Smooth muscle cell of the brain vasculature (primary cell): ENCODE results near the gene CELA3B.
"Not testable (repeated sequence)": the region's sequence is repeated elsewhere in the genome, so short reads cannot be mapped to it uniquely, and the experiment has no call there.

Source experiments
- DNase-seq: peaks from one replicate; pipeline ENCODE4 v3.0.0-alpha.2; 2012; ENCODE audit warnings: low read depth, low spot score

CELA3B gene

DNA sequence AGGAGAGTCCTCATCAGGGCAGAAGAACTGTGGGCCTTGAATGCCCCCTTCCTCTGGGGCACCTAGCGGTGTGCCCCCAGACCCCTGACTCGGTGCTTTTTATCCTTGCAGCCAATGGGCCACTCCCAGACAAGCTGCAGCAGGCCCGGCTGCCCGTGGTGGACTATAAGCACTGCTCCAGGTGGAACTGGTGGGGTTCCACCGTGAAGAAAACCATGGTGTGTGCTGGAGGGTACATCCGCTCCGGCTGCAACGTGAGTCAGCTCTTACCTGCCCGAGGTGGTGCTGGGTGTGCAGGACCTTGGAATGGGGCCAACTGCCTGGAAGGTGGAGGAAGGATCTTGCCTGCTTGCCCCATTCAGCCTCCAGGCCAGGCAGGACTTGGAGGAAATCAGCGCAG lies 30.4 kb downstream of the CELA3B start:
- DNase-seq = not testable (repeated sequence)

DNA sequence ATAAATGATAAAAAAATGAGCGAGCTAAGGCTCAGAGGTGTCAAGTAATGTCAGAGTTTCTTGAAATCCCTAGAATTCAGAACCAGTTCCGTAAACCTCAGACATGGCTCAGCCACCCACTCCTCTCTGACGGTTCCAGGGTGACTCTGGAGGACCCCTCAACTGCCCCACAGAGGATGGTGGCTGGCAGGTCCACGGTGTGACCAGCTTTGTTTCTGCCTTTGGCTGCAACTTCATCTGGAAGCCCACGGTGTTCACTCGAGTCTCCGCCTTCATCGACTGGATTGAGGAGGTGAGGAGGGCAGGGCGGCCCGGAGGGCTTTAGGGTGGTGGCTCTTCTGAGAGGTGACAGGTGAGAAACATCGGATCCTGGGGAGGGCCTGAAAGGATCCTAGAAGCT lies 32.7 kb downstream of the CELA3B start:
- DNase-seq = not testable (repeated sequence)

DNA sequence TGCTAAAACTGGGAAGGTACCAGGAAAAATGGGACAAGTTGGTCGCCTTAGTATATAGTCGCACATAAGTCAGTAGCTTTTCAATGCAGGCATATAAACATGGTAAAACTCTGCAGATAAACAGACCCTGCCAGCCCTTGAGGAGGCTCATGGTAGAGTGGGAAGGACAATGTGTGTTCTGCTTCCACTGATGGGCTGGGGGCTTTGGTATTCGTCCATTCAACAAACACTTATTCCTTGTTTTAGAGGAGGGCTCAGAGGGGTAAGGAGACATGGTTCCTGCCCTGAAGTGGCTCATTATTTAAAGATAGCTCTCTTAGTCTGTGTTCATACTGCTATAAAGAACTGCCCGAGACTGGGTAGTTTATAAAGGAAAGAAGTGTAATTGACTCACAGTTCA lies 35.9 kb downstream of the CELA3B start:
- not testable (repeated sequence) for DNase-seq

DNA sequence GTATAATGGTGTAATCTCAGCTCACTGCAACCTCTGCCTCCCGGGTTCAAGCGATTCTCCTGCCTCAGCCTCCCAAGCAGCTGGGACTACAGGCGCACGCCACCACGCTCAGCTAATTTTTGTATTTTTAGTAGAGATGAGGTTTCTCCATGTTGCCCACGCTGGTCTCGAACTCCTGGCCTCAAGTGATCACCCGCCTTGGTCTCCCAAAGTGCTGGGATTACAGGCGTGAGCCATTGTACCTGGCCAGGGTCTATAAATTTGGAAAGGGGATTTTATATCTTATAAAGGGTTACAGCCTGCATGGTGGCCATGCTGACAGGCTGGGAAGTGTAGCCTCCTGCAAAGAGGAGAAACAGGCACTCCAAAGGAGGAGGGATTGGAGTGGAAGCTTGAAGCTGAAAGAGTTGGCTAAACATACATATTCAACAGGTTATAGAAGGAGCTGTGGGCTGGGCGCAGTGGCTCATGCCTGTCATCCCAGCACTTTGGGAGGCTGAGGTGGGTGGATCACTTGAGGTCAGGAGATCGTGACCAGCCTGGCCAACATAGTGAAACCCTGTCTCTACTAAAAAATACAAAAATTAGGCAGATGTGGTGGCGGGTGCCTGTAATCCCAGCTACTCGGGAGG lies 37.9 kb downstream of the CELA3B start:
- DNase-seq = not testable (repeated sequence)

DNA sequence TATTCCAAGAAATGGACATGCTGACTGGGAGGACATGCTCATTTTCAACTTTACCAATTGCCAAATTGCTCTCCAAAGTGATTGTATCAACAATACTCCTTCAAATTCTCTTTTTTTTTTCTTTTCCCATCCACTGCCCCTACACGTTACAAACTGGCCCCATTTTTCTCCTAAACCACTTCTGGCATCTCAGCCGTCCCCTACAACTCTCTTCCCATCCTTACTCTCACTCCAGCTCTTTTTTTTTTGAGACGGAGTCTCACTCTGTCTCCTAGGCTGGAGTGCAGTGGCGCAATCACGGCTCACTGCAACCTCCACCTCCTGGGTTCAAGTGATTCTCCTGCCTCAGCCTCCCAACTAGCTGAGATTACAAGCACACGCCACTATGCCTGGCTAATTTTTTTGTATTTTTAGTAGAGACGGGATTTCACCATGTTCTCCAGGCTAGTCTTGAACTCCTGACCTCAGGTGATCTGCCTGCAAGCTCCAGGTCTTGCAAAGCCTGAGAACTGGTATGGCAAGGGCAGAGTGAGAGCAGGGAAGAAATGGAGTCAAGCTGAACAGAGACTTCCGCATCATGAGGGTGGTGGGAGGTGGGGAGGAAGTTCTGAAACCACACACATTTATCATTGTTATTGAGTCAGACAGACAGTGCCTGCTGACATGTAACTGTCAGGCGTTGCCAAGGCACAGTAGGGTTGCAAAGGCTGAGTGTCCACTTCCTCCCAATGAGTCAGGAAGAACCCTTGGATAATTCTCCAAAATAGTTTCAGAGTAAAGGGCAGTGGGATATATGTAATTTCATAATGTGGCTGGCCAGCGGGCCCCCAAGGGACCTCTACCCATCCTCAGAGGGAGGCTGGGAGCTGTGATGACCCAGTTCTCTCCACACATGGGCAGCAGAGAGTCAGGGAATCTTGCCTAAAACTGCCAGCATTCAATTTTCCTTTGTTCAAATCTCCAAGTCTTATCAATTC lies 42.0 kb downstream of the CELA3B start:
- peak; percentile 86 for DNase-seq

DNA sequence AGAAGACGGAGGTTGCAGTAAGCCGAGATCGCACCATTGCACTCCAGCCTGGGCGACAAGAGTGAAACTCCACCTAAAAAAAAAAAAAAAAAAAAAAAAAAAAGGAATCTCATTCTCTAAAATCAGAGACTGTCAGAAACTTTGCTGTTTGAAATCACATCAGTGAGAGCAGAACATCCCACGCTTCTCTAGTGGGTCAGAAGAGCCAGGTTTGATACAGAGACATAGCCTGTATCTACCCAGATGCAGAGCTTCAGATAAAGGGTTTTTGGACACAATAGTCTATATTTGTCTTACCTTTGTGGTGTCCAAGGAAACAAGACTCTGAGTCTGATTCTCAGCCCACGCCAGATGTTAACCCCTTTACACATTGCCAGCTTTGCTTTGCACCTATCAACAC lies 44.2 kb downstream of the CELA3B start:
- DNase-seq = no peak

DNA sequence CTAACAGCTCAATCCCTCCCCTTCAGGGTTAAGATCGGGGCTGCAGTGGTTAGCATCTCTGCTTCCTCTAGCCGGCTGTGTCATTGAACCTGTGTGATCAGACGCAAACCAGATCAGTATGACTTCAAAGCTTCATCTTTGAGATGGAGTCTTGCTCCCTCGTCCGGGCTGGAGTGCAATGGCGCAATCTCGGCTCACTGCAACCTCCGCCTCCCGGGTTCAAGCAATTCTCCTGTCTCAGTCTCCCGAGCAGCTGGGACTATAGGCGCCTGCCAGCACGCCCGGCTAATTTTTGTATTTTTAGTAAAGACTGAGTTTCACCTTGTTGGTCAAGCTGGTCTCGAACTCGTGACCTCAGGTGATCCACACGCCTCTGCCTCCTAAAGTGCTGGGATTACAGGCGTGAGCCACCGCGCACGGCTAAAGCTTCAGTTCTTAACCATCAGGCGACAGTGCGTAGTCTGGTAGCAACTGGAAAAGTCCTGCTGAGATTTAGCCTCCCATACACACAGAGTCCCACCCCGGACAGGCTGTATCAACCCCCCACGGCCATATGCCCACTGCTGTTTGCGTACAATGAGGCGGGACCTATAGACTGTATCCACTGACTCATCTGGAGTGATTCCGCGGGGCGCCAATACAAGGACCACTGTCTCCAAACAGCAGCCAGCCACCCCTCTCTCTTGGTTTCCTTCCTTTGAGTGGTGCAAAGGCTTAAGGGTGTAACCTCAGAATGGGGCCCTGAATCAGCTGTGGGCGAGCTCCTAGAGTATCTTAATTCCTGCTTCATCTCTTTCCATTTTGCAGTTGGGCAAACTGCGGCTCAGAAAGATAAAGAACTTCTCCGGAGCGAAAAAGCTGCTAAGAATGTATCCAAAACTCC lies 47.9 kb downstream of the CELA3B start:
- DNase-seq = peak; percentile 70

DNA sequence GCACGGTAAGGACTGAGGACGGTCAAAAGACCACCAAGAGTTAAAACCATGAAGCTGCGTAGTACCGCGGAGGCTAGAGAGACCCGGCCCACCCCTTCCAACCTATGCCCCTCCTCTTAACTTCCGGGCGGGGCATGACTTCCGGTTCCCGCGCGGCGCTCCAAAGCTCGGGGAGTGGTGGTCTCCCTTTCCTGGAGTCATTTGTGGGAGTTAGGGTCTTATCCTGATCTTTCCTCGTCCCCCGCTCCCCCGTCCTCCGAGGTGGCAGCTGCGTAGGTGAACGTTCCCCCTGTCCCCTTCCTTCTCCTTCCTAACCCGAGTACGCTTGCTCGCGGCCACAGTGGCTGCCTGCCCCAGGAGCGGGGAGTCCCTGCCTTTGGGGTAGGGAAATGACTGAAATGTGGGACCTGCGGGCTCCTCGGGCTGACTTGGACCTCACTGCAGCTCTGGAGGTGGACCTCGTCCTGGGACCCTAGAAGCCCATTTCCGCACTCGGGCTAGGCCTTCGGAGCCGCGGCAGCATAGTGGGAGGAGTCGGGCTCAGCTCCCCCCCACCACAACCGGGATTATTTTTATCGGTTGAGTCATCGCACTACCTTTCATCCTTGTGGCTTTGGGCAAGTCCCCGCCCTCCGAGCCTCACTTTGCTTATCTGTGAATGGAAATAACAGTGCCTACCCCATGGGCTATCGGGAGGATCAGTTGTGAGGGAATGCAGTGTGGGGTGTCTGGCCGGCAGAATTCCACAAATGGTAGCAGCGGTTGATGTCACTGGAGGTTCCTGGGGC lies 48.7 kb downstream of the CELA3B start:
- DNase-seq = peak; percentile 17

DNA sequence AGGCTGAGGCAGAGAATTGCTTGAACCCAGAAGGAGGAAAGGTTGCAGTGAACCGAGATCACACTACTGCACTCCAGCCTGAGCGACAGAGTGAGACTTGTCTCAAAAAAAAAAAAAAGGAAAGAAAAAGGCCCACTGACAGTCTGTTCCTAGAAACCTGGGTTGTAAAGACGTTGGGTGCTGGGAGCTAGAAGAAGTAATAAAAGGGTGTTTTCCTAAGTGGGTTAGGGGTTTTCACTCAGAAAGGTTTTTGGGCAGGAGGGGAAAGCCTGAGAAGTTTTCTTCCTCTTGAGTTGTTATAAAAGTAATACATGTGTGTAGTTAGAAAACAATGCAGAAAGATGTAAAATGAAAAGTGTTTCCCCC lies 50.1 kb downstream of the CELA3B start:
- DNase-seq = no peak

DNA sequence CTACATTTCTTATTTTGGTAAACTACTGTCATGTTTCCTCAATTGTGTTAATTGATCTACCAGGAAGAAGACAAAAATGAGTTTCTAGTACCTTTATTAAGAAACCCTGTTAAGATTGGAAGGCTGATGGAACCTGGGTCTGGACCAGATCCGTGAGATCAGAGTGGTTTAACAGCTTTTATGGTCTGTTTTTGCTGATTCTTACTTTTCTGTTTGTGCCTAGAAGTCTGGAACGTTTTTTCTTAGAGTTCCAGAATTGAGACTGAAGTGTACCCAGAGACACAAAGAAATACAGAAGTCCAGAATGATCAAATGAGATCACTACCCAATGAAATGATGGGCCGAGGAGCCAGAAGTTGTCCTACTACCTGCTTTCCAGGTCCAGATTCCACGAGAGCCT lies 53.2 kb downstream of the CELA3B start:
- no peak for DNase-seq

DNA sequence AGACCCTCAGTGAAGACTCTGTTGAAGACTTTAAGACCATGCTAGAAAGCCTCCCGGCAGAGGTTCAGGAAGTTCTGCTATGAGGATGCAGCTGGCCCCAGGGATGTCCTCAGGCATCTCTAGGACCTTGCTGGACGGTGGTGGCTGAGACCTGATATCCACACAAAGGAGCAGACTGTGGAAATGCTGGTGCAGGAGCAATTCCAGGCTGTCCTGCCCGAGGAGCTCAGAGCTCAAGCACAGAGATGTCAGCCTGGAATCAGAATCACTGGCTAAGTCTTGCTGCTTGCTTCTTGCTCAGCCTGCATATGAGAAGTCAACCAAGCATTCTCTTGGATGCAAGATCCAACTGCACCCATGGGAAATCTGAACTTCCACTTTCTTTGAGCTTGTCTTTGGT lies 53.7 kb downstream of the CELA3B start:
- no peak for DNase-seq

DNA sequence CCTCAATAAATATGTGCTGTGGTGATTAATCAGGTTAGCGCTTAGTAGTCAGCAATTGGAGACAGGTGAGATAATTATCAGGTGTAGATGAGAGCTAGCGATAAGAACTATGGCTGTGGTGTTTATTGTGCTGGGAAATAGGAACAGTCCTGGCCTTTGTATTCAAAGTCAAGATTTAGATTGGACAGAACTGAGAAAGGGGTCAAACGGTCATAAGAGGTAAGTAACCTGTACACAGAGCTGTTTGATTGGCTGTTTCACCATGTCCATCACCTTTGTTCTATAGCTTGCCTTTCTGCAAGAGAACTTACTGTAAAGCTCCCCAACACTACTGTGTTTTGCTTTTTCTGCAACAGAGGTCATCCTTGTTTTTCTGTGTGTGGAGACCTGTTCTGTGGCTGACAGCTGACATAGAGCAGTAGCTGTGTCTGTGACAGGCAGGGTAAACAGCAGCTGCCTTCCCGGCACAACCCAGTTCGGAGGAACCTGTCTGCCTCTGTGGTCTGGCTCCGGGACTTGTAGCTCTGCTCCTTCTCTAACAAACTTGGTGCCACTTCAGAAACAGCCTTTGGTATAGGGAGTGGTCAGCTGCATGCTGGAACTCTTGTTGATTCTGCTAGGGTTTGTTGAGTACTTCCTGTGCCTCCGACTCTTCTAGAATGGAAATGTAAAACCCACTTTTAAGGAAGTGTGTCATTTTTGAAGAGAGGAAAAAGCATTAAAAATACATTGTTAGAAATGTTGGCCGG lies 54.6 kb downstream of the CELA3B start:
- DNase-seq = no peak

DNA sequence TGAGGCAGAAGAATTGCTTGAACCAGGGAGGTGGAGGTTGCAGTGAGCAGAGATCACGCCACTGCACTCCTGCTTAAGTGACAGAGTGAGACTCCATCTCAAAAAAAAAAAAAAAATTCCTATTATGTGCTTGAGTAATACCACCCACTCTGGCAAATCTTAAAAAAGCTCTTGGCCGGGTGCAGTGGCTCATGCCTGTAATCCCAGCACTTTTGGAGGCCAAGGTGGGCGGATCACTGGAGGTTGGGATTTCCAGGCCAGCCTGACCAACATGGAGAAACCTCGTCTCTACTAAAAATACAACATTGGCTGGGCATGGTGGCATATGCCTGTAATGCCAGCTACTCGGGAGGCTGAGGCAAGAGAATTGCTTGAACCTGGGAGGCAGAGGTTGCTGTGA lies 58.0 kb downstream of the CELA3B start:
- not testable (repeated sequence) for DNase-seq

DNA sequence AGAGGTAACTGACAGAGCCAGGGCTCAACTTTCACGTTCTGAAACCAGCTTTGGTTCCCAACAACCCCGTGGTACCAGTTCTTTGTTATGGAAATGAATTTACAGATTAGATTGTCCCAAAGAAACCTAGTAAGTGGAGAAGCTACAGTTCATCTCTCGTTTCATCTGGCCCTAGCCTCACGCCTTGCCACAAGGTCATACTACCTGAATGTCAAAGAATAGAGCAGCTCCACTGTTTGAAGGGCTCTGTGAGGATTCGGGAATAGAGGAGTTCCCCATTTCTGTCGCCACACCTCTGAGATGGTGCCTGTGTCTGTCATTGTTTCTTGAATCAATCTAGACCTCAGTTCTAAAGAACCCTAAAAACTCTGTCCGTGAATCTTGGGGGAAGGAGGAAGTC lies 60.7 kb downstream of the CELA3B start:
- DNase-seq = no peak

DNA sequence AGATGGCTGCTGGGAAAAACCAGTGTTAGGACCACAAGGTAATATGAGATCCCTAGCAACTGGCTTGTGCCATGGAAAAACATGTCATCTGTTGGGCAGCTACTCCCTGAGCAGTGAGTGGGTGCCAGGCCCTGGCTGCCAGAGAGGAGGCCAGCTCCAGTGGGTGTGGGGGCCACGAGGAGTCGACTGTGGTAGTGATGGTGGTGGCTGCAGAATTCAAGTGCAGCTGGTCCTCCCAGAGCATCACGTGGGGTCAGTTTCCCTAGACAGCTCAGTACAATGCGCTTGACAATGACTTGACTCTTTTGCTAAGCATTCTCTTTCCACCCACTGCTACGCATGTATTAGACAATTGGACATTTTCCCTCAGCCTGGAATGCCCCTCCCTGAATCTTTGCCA lies 61.2 kb downstream of the CELA3B start:
- no peak for DNase-seq
